GM12892 (cell line): ENCODE data around the gene TBC1D22A.

Experiments used
- DNase-seq: peaks from one replicate; pipeline ENCODE4 v3.0.0; 2011; ENCODE audit not compliant: insufficient read length
- FAIRE-seq: peaks from 2 replicates; lab custom pipeline; 2011; peaks lifted over from hg19 to GRCh38; lab: Jason Lieb, UNC
- POLR2A ChIP-seq: IDR thresholded peaks from 2 replicates; pipeline ENCODE4 v1.6.1; 2011; ENCODE audit warnings: low read depth, low read length, control low read depth
- POLR2AphosphoS5 ChIP-seq: IDR thresholded peaks from 2 replicates; pipeline ENCODE4 v1.6.1; 2011; ENCODE audit warnings: low read depth, low read length, control low read depth
- TAF1 ChIP-seq: IDR thresholded peaks from 2 replicates; pipeline ENCODE4 v1.6.1; 2011; ENCODE audit warnings: low read depth, mild to moderate bottlenecking, control low read depth, low read length, borderline replicate concordance

TBC1D22A gene

DNA sequence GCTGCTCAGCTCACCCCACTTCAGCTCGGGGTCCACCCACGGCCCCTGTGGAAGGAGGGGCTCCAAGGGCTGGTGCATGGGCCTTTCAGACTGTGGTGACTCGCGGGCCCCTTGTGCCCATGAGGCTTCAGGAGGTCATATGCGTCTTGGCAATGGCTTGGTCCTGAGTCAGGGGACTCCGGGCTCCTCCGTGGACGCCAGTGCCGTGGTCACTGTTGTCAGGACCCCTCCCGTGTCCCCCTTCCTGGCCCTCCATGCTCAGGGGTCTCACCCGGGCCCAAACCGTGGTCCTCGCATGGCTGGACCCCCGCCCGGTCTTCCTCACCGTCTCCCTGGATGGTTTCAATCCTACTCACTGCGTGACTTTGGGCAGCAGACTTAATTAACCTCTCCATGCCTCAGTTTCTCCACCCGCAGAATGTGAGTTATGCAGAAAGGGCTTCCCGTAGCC, 436.4 kb downstream of the TBC1D22A start:
- FAIRE-seq (no peak), DNase-seq (no peak)
- TF ChIP-seq POLR2AphosphoS5 (no peak), POLR2A (no peak), TAF1 (no peak)

DNA sequence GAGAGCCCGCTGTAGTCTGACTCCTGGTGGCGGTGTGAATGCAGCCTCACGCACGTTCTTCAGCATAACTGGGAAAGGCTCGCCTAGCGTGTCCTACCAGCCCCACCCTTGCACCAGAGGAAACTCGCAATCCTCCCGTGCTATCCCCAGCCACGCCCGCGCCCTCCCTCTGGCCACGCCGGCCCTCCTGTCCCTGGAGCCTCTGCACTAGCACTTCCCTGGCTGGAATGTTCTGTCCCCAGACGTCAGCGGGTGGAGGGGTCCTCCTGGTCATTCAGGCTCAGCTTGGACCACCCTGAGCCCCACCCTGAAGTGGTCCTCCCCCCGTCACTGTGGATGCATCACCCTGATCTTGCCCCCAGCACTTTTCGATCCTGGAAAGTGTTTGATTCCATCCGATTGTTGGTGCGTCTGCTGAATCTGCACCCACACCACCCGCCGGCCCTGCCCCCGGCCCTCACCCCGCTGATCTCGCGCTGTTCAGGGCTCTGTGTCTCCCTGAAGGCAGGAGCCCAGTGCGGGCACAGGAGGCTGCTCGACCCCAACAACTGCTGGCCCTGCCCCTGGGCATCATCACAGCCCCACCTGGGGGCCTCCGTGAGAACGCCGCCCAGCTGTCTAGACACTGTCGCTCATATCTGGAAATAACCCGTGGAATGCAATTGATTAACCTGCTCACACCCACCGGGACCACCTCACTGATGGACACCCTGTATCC, 437.0 kb downstream of the TBC1D22A start:
- DNase-seq, result no peak
- no peak for TF ChIP-seq TAF1
- TF ChIP-seq POLR2AphosphoS5, result no peak
- no peak for TF ChIP-seq POLR2A

DNA sequence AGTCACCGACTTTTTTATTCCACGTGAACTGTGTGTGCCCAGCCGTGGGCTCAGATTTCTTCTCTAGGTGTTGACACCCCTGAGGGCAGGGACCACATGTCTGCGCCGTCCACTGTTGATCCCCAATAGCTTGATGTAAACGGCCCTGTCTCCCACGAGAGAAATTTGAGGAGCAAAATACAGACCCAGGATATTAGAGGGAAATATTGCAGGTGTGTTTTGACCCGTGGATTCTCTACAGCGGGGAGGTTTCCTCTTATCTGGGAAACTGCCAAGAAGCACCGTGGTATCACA, 437.5 kb downstream of the TBC1D22A start:
- TF ChIP-seq POLR2AphosphoS5 (no peak), POLR2A (no peak), TAF1 (no peak)
- DNase-seq (no peak), FAIRE-seq (no peak)

More for the DNA sequence above, 437.0 kb downstream of the TBC1D22A start:
- no peak for FAIRE-seq

DNA sequence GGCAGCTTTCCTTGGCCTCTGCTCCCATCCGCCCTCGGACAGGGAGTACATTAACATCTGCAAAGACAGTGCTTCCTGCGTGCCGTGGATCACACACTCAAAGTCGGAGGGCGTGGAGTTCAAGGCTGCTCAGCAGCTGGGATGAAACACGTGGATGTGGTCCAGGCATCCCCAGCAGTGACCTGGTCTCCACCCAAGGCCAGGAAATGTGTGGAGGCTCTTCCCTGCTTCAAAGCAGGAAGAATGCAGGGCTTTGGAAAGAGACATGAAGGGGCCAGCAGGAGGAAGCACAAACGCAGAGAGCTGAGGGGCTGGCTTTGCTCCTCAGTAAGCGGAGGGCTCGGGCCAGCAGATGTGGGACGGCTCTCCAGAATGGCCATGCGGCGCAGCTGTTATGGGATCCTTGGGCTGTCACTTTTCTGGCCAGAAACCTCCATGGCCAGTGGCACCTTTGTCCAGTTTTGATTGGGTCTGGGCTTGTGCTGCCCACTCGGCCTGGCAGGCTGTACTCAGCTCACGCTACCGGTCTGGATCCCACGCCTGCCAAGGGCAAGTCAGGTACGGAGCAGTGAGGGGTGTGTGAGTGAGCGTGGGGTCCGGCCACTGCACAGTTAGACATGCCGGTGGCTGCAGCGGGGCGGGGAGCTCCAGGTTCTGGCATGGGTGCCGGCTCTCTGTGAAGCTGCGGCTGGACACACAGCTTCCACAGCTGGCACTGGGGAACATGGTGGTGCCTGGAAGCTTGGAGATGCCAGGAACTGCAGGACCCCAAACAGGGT, 438.0 kb downstream of the TBC1D22A start:
- no peak for TF ChIP-seq TAF1
- no peak for TF ChIP-seq POLR2A
- TF ChIP-seq POLR2AphosphoS5, result no peak
- DNase-seq (no peak), FAIRE-seq (no peak)

DNA sequence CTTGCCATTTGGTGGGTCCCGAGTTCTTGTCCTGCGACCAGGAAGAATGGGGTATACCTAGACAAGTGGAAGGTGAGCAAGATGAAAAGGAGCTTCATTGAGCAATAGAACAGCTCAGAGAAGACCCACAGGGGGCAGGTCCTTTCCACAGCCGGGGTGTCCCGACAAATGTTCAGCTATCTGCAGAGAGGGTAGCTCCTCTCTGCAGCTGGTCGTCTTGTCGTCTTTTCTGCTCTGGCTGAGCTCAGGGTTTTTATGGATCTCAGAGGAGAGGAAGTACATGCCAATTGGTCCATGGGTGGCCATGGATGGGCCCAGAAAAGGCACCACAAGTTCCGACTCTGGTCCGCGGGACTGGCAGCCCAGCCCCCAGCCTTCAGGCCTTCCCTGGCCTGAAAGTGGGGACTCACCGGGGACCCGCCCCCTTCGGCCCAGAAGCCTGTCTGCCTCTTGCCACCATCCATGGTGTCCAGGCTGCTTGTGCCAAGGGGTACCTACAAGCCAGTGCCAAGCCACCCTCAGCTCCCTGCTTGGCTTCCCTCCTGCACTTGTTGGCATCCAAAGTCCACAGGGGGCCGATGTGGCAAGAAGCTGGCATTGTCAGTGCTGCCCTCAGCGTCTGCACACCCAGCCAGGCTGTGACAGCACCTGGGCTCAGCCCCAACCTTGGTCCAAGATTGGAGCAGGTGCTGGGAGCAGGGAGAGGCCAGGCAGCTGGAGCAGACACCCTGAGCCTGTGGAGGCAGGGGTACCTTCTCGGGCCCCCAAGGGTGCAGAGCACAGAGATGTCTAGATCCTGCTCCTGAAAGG, 438.9 kb downstream of the TBC1D22A start:
- TF ChIP-seq POLR2A (no peak), TAF1 (no peak), POLR2AphosphoS5 (no peak)
- no peak for DNase-seq
- no peak for FAIRE-seq

DNA sequence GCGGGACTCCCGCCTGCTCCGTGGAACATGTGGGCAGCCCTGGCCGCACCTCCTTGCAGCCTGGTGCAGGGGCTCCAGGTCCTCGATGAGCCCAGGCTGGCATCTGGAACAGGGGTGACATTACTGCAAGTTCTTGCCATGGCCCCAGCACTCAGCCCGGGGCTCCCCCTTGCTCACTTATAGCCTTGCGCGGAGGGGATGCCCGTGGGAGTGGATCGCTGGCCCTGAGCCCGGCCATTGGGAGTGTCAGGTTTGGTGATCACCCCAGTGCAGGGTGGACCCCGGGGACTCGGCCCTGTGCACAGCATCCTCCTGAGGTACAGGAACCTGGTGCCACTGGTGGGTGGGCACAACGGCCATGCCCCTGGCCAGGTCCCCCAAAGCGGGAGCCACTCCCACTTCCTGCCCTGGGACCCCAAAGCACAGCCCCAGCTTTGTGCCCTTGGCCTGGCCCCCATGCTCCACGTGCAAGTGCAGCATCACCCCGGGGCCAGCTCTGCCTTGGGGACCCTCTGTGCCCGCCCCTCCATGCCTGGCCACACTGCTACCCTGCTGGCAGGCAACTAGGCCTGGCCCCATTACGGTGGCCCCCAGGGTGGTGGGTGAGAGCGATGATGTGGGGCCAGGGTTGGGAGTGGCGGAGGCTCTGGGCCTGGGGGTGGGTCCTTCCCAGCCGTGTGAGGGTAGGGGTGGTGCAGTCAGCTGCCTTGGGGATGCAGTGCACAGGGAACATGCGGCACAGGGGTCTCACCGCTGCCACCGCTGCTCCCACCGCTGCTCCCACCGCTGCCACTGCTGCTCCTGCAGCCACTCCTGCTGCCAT, 439.8 kb downstream of the TBC1D22A start:
- FAIRE-seq (no peak), DNase-seq (no peak)
- no peak for TF ChIP-seq POLR2A
- no peak for TF ChIP-seq TAF1
- TF ChIP-seq POLR2AphosphoS5, result no peak

DNA sequence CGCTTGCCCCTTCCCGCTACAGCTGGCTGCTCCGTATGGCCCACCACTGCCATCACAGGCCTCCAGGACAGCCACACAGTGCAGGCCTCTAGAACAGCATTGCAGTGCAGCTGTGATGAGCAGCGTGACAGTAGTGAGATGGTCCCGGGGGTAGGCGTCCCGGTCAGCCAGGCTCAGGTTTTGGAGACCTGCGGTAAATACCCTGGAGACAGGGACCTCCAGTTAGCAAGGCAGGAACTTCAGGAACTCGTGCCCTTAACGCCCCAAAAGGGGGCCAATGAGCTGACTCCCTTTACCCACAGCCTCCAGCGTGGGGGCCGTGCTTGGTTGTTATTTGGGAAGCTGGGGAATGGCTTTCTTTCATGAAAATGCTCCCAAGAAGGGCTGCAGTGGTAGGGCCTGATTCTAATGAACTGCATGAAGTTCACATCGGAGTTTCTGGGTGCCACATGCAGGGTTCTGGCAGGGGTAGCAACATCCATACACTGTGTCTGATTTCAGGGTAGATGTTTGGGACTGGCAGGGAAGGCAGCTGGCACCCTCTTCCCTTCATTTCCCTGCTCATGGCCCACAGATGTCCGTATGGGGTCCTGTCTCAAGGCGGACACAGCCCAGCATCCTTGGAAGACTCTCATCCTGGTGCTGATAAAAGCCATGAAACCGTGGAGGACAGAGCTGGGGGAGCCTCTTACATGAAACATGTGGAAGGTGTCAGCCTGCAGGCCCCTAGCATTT, 440.5 kb downstream of the TBC1D22A start:
- TF ChIP-seq POLR2A (no peak), POLR2AphosphoS5 (no peak)
- FAIRE-seq, result no peak
- no peak for DNase-seq

DNA sequence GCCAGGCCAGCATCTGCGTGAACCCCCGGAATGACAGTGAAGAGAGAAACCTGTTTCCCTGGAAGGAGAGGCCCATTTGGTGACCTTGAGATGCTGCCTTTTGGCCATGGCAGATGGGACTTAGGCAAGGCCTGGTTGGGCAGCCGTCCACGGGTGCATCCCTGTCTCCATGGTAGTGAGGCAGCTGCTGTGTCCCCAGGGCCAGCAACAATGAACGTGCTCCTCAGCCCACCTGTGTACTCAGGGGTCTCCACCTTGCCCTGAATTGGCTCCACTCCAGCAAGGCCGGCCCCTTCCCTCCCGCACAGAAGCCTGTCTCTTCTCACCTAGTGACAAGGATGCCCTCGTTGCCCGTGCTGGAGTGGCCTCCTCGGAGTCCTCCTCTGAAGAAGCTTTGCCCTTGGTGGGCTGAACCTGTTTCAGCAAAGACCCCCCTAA, 441.1 kb downstream of the TBC1D22A start:
- no peak for TF ChIP-seq POLR2AphosphoS5
- no peak for TF ChIP-seq POLR2A
- no peak for TF ChIP-seq TAF1
- no peak for DNase-seq
- FAIRE-seq, result no peak

DNA sequence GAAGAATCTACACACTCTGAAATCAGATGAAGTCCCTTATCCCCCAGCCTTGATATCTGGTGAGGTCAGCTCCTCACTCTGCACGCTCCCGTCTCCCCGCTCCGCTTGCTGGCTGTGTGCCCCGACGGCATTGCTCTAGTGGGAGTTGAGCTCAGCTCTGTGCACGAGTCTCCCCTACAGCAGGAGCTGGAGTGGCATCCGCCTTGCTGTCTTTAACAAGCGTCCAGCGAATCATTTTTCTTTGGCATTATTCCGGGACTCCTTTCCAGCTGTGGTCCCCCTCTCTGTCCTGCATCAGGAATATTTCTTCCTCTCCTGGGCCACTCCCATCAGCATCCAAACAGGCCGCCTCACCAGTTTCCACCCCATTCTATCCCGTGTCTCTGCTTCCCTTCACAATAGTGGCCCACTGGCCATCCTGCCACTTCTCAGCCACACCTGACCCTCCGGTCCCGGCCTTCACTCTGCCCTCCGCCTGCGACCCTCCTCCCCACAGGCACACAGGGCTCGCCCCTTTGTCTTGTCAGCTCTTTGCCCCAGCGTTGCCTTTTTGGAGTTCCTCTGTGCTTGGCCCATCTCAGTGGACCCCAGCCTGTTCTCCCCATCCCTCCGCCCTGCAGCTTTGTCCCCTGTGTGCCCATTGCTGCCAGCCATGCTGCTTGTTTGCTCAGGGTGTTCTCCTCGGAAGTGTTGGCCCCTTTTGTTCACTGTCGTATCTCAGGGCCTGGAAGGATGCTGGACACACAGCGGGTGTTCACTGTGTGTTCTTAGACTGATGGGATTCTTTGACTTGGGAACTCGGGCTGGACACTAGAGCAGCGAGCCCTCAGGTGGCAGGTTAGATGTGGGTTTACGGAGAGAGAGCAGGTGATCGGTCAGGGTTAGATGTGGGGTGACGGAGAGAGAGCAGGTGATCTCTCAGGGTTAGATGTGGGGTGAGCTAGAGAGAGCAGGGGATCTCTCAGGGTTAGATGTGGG, 441.8 kb downstream of the TBC1D22A start:
- no peak for FAIRE-seq
- DNase-seq, result no peak
- TF ChIP-seq POLR2A (no peak), POLR2AphosphoS5 (no peak), TAF1 (no peak)

DNA sequence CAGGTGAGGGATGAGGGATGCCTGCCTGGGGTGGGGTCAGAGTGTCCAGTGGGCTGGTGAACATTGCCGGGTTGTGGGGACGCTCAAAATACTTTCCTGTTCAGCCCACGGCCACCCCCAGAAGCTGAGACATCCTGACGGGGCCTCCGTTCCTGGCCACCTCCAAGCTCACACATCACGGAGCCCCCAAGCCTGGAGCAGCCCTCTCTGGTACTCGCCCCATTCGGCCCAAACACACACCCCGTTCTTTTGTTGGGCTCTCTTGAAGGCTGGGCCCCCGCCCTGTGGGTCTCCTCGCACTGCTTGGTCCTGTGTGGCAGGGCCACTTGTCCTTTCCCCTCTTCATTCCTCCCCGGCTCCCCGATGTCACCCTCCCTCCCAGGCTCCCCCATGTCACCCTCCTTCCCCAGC, 442.6 kb downstream of the TBC1D22A start:
- DNase-seq, result no peak
- no peak for FAIRE-seq
- TF ChIP-seq TAF1 (no peak), POLR2AphosphoS5 (no peak), POLR2A (no peak)
